ENCODE data around the gene SLC14A1. TPM values are rescaled to one million over a fixed set of nuclear protein-coding genes. Genes with fewer than 3 reads are reported as not detected.

Gene SLC14A1
- total RNA-seq, 2 donors from 2014 or later: 3.6 to 12.5 TPM

GRCh38 chr18:45777393-45777792, 53.4 kb downstream of the SLC14A1 start:
- intact Hi-C loops (cut with DNase I): no loop called here
- DNase-seq (no peak), ATAC-seq (no peak)
- WGBS, 2 donors: 60 to 65% methylated on average over 1 of the region's 1 CpG
- Histone ChIP-seq H3K27me3 (no peaks in the 10 kb centered on the region), H3K9me3 (no peaks in the 10 kb centered on the region), H3K4me3 (no peak overlapping the region), H3K4me1 (no peaks in the 10 kb centered on the region), H3K36me3 (replicated peaks in 1 of 2; ENCODE audit: insufficient read depth in 1 of 2, low read depth in 2 of 2) (no peaks in the 10 kb centered on the region), H3K27ac (no peak overlapping the region)
- TF ChIP-seq CTCF (IDR thresholded peaks at IDR 0.05) (no peak), POLR2A (IDR thresholded peaks at IDR 0.05) (no peak)

GRCh38 chr18:45780568-45780967, 56.6 kb downstream of the SLC14A1 start:
- ATAC-seq (no peak), DNase-seq (no peak)
- Histone ChIP-seq H3K27me3 (no peaks in the 10 kb centered on the region), H3K9me3 (no peaks in the 10 kb centered on the region), H3K4me1 (no peaks in the 10 kb centered on the region), H3K27ac (no peak overlapping the region), H3K4me3 (no peak overlapping the region), H3K36me3 (replicated peaks in 1 of 2; ENCODE audit: insufficient read depth in 1 of 2, low read depth in 2 of 2) (no peaks in the 10 kb centered on the region)
- intact Hi-C loops (cut with DNase I): no loop called here
- TF ChIP-seq CTCF (IDR thresholded peaks at IDR 0.05) (no peak), POLR2A (IDR thresholded peaks at IDR 0.05) (no peak)
- WGBS, 2 donors: 19 to 49% methylated on average over 2 of the region's 2 CpGs

GRCh38 chr18:45782662-45783061, 58.7 kb downstream of the SLC14A1 start:
- no peak for TF ChIP-seq POLR2A (IDR thresholded peaks at IDR 0.05)
- WGBS, 2 donors: 50 to 68% methylated on average over 1 of the region's 1 CpG

GRCh38 chr18:45783097-45784075, 59.4 kb downstream of the SLC14A1 start:
- H3K27ac ChIP-seq: no peak overlapping the region
- no peaks in the 10 kb centered on the region for H3K36me3 ChIP-seq (replicated peaks in 1 of 2; ENCODE audit: insufficient read depth in 1 of 2, low read depth in 2 of 2)
- H3K4me1 ChIP-seq: no peaks in the 10 kb centered on the region
- DNase-seq (no peak), ATAC-seq (no peak)
- TF ChIP-seq CTCF (IDR thresholded peaks at IDR 0.05) (no peak), POLR2A (IDR thresholded peaks at IDR 0.05) (no peak)
- no peaks in the 10 kb centered on the region for H3K27me3 ChIP-seq
- WGBS, 2 donors: 58 to 67% methylated on average over 9 of the region's 9 CpGs
- no peaks in the 10 kb centered on the region for H3K9me3 ChIP-seq
- intact Hi-C loops (cut with DNase I): no loop called here
- H3K4me3 ChIP-seq: no peak overlapping the region

More at GRCh38 chr18:45782662-45783061, 58.7 kb downstream of the SLC14A1 start:
- H3K27me3 ChIP-seq: no peaks in the 10 kb centered on the region
- no peaks in the 10 kb centered on the region for H3K4me1 ChIP-seq
- H3K27ac ChIP-seq: no peak overlapping the region
- H3K9me3 ChIP-seq: no peaks in the 10 kb centered on the region
- no peaks in the 10 kb centered on the region for H3K36me3 ChIP-seq (replicated peaks in 1 of 2; ENCODE audit: insufficient read depth in 1 of 2, low read depth in 2 of 2)
- intact Hi-C loops (cut with DNase I): no loop called here
- ATAC-seq (no peak), DNase-seq (no peak)
- no peak overlapping the region for H3K4me3 ChIP-seq

GRCh38 chr18:45785134-45785533, 61.2 kb downstream of the SLC14A1 start:
- no peaks in the 10 kb centered on the region for H3K27me3 ChIP-seq
- no peak for TF ChIP-seq POLR2A (IDR thresholded peaks at IDR 0.05)
- TF ChIP-seq CTCF (IDR thresholded peaks at IDR 0.05): no peak
- H3K4me3 ChIP-seq: no peak overlapping the region
- no peaks in the 10 kb centered on the region for H3K4me1 ChIP-seq
- no peaks in the 10 kb centered on the region for H3K9me3 ChIP-seq
- WGBS, 2 donors: 67 to 69% methylated on average over 4 of the region's 4 CpGs
- intact Hi-C loops (cut with DNase I): no loop called here
- H3K36me3 ChIP-seq (replicated peaks in 1 of 2; ENCODE audit: insufficient read depth in 1 of 2, low read depth in 2 of 2): no peaks in the 10 kb centered on the region
- ATAC-seq: no peak
- H3K27ac ChIP-seq: no peak overlapping the region
- no peak for DNase-seq
